ENCODE data around the gene PACRG. TPM values are rescaled to one million over a fixed set of nuclear protein-coding genes. Genes with fewer than 3 reads are reported as not detected.

Gene PACRG
- total and polyA plus RNA-seq, 2 experiments from 2014 or later: 0.17 to 0.68 TPM

GRCh38 chr6:163339466-163339865, 611.7 kb downstream of the PACRG start:
- Histone ChIP-seq H3K4me1 (ENCODE audit: insufficient read depth) (peaks cover 13% of the 10 kb centered on the region; the same call in 1 of the 2 replicates), H3K9me2 (ENCODE audit: insufficient read depth) (no peaks in the 10 kb centered on the region), H3F3A (replicated peaks; ENCODE audit: low read depth) (no peaks in the 10 kb centered on the region), H2AFZ (no peak overlapping the region), H3K4me2 (no peak overlapping the region), H3K27ac (ENCODE audit: low read depth) (no peak overlapping the region), H3K79me2 (replicated peaks; ENCODE audit: insufficient read depth) (no peaks in the 10 kb centered on the region), H3K36me3 (ENCODE audit: insufficient read depth) (no peaks in the 10 kb centered on the region), H3K4me3 (no peak overlapping the region), H4K20me1 (replicated peaks; ENCODE audit: insufficient read depth) (no peaks in the 10 kb centered on the region), H3K27me3 (ENCODE audit: insufficient read depth) (no peaks in the 10 kb centered on the region)
- TF ChIP-seq REST (IDR thresholded peaks at IDR 0.05; ENCODE audit: unreplicated experiment) (no peak), ETS1 (IDR thresholded peaks at IDR 0.05) (no peak), JUNB (IDR thresholded peaks at IDR 0.05; ENCODE audit: unreplicated experiment) (no peak), POLR2AphosphoS5 (IDR thresholded peaks at IDR 0.05; ENCODE audit: low read depth) (no peak), ZNF462 (CRISPR knock-in tag; IDR thresholded peaks at IDR 0.05) (no peak), ZNF114 (CRISPR knock-in tag; IDR thresholded peaks at IDR 0.05) (no peak), ZNF331 (CRISPR knock-in tag; IDR thresholded peaks at IDR 0.05; ENCODE audit: low read depth) (no peak), CREB1 (CRISPR knock-in tag; IDR thresholded peaks at IDR 0.05; ENCODE audit: low read depth) (no peak), STAT1 (IDR thresholded peaks at IDR 0.05; ENCODE audit: unreplicated experiment) (no peak), EZH2 (IDR thresholded peaks at IDR 0.05; ENCODE audit: low read depth, unreplicated experiment) (no peak)
- Mint-ChIP-seq H3K4me3 (no peak overlapping the region), H3K9me3 (no peaks in the 10 kb centered on the region; the same call in 2 of the 3 replicates), H3K4me1 (peaks cover 26% of the 10 kb centered on the region), H3K27me3 (ENCODE audit: insufficient read depth, low read depth, poor library complexity) (peaks cover 19% of the 10 kb centered on the region), H3K36me3 (ENCODE audit: low read depth) (no peaks in the 10 kb centered on the region), H3K27ac (no peak overlapping the region)
- ATAC-seq (no peak), DNase-seq (ENCODE audit: low spot score) (no peak)
